ENCODE measurements around the gene MCCD1. TPM values are rescaled to one million over a fixed set of nuclear protein-coding genes. Genes with fewer than 3 reads are reported as not detected.

MCCD1 gene
- total and polyA plus RNA-seq, 2 of the 13 experiments (the other 11 are each of a cell fraction or from before 2014, with no cell fraction given) = 0.15 TPM; not detected in 1

GRCh38 chr6:31546958-31547726 lies 18.4 kb downstream of the MCCD1 start, which contains the start of gene NFKBIL1:
NFKBIL1 (plus strand) TSS chr6:31547608; CDS start chr6:31547695, 87 bp downstream.
- BruUV-seq (replicated peaks) = no TSS peak
- H3K4me3 ChIP-seq (replicated peaks in 1 of 3; ENCODE audit: insufficient read depth in 1 of 3, low read depth in 2 of 3, low read length in 3 of 3) = peak within 1 kb of the TSS; percentile 74 to 93 (median 76)
- H3K4me1 ChIP-seq (ENCODE audit: insufficient read depth, low read length) = peaks cover 43% of the 10 kb centered on the region
- CTCF ChIA-PET (ENCODE audit: low intra/inter-chr PET ratio, low total read pairs) = interaction anchor here (1.0 to 3.6 kb wide), 3 partner anchors 33 to 53 kb away, joined by 5 to 84 read pairs (median 10); no protein-coding TSS in a partner anchor
- peak within 1 kb of the TSS; percentile 79 for H3K9ac ChIP-seq (ENCODE audit: insufficient read depth, low read depth, low read length)
- in situ Hi-C loops (cut with HindIII; ENCODE audit: extremely low pct_ligation_motif_present, low pct_unique_long_range_greater_than_20kb) (loop anchor here (5.0 kb wide), 1 partner anchor 50 kb away; no protein-coding TSS in a partner anchor), intact Hi-C loops (cut with micrococcal nuclease; ENCODE audit: unreplicated experiment) (loop anchor here (1.0 to 10.0 kb wide), 4 partner anchors 35 to 108 kb away; partner anchors contain the start of genes APOM, BAG6 and LTB)
- FAIRE-seq (peak; percentile 93), ATAC-seq (peak; percentile 93), DNase-seq (ENCODE audit: low spot score) (peak; percentile 93)
- H3K4me2 ChIP-seq (ENCODE audit: low read depth, low read length) = peak within 1 kb of the TSS; percentile 91
- no peaks in the 10 kb centered on the region; a peak in 1 of 5 replicates for H3K27me3 ChIP-seq (ENCODE audit: control insufficient read depth in 1 of 2, insufficient read depth in 2 of 2, low read length in 2 of 2)
- no peaks in the 10 kb centered on the region for H3K9me3 ChIP-seq (ENCODE audit: low read length)
- peaks cover 18% of the 10 kb centered on the region for H3K79me2 ChIP-seq (ENCODE audit: insufficient read depth, low read length)
- POLR2A ChIA-PET = interaction anchor here (1.0 to 4.6 kb wide), 11 partner anchors 9 to 287 kb away, joined by 3 to 36 read pairs (median 5); partner anchors contain the start of genes APOM, BAG6, GPANK1 and TNF
- no peaks in the 10 kb centered on the region for H4K20me1 ChIP-seq (ENCODE audit: insufficient read depth, low read length)
- H2AFZ ChIP-seq (ENCODE audit: low read length) = peak within 1 kb of the TSS; percentile 81
- H3K36me3 ChIP-seq (replicated peaks in 1 of 2; ENCODE audit: control insufficient read depth in 1 of 2, insufficient read depth in 2 of 2, low read length in 2 of 2) = peaks cover 3 to 6% of the 10 kb centered on the region in 2 experiments
- WGBS (ENCODE audit: low lambda C conversion rate) = 1% methylated on average over 25 of the region's 25 CpGs
- peak within 1 kb of the TSS; percentile 64 for H3K27ac ChIP-seq (ENCODE audit: extremely low read length, insufficient read depth, low read length)
- TF ChIP-seq, protein P1, sequence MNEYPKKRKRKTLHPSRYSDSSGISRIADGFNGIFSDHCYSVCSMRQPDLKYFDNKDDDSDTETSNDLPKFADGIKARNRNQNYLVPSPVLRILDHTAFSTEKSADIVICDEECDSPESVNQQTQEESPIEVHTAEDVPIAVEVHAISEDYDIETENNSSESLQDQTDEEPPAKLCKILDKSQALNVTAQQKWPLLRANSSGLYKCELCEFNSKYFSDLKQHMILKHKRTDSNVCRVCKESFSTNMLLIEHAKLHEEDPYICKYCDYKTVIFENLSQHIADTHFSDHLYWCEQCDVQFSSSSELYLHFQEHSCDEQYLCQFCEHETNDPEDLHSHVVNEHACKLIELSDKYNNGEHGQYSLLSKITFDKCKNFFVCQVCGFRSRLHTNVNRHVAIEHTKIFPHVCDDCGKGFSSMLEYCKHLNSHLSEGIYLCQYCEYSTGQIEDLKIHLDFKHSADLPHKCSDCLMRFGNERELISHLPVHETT (CRISPR knock-in tag; conservative IDR thresholded peaks at IDR 0.05) = 0 out of 2 replicates have a peak, but pooled peaks have one; percentile 74
- peak; percentile 71; the same call in 1 of the 2 replicates for TF ChIP-seq HNF1B (CRISPR knock-in tag; IDR thresholded peaks at IDR 0.05)
- peak; percentile 57; the same call in 1 of the 2 replicates for TF ChIP-seq HBP1 (CRISPR knock-in tag; IDR thresholded peaks at IDR 0.05; ENCODE audit: low read depth)
- TF ChIP-seq NRL (CRISPR knock-in tag; IDR thresholded peaks at IDR 0.05; ENCODE audit: borderline replicate concordance) = no peak; the same call in 1 of the 2 replicates
- no peak for TF ChIP-seq SNRNP70 (IDR thresholded peaks at IDR 0.05; ENCODE audit: low read depth, low read length)
- TF ChIP-seq ZNF101 (CRISPR knock-in tag; IDR thresholded peaks at IDR 0.05; ENCODE audit: borderline replicate concordance, low read depth) = no peak
- 0 out of 2 replicates have a peak, but pooled peaks have one; percentile 21 for TF ChIP-seq HIVEP1 (CRISPR knock-in tag; IDR thresholded peaks at IDR 0.05)
- no peak for TF ChIP-seq ZBTB7B (CRISPR knock-in tag; IDR thresholded peaks at IDR 0.05)
- peak; percentile 92 for TF ChIP-seq CCAR2 (optimal IDR thresholded peaks at IDR 0.05; ENCODE audit: low read depth, low read length)
- 0 out of 2 replicates have a peak, but pooled peaks have one; percentile 42 for TF ChIP-seq MEIS2 (CRISPR knock-in tag; IDR thresholded peaks at IDR 0.05)
- peak; percentile 58; the same call in 1 of the 3 replicates for TF ChIP-seq MXI1 (IDR thresholded peaks at IDR 0.05; ENCODE audit: borderline replicate concordance, low read depth, low read length)
- TF ChIP-seq, protein P2, sequence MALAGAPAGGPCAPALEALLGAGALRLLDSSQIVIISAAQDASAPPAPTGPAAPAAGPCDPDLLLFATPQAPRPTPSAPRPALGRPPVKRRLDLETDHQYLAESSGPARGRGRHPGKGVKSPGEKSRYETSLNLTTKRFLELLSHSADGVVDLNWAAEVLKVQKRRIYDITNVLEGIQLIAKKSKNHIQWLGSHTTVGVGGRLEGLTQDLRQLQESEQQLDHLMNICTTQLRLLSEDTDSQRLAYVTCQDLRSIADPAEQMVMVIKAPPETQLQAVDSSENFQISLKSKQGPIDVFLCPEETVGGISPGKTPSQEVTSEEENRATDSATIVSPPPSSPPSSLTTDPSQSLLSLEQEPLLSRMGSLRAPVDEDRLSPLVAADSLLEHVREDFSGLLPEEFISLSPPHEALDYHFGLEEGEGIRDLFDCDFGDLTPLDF (CRISPR knock-in tag; IDR thresholded peaks at IDR 0.05) = no peak
- TF ChIP-seq RFX1 (IDR thresholded peaks at IDR 0.05) = no peak
- no peak for TF ChIP-seq NFE2L1 (CRISPR knock-in tag; IDR thresholded peaks at IDR 0.05; ENCODE audit: borderline replicate concordance)

Data from HepG2 (cell line).